ENCODE measurements around the gene GPR173. TPM values are rescaled to one million over a fixed set of nuclear protein-coding genes. Genes with fewer than 3 reads are reported as not detected.

GPR173 gene
- total RNA-seq, 1 experiment from 2014 or later = 0.42 TPM

- 0 out of 2 replicates have a peak, but pooled peaks cover 5% of the 10 kb centered on the region for H3K27me3 ChIP-seq (replicated peaks)
- no peaks in the 10 kb centered on the region for H3K36me3 ChIP-seq
- H3K27ac ChIP-seq = no peak overlapping the region
- no peak overlapping the region for H3K4me3 ChIP-seq
- H3K9me3 ChIP-seq (replicated peaks) = no peaks in the 10 kb centered on the region
- DNase-seq (ENCODE audit: low read depth in 1 of 2, low spot score in 2 of 2) = no peak
- no peaks in the 10 kb centered on the region for H3K4me1 ChIP-seq (replicated peaks)
Measured at GRCh38 chrX:53036149-53036548, 12.4 kb upstream of the GPR173 start.

- Histone ChIP-seq H3K4me3 (no peak overlapping the region), H3K36me3 (no peaks in the 10 kb centered on the region), H3K4me1 (replicated peaks) (no peaks in the 10 kb centered on the region), H3K27me3 (replicated peaks) (0 out of 2 replicates have a peak, but pooled peaks cover 7% of the 10 kb centered on the region), H3K27ac (no peak overlapping the region), H3K9me3 (replicated peaks) (no peaks in the 10 kb centered on the region)
- no peak for DNase-seq (ENCODE audit: low read depth in 1 of 2, low spot score in 2 of 2)
Measured at GRCh38 chrX:53039236-53039635, 9.4 kb upstream of the GPR173 start.

GRCh38 chrX:53044995-53045394 lies 3.6 kb upstream of the GPR173 start:
- Histone ChIP-seq H3K27ac (no peak overlapping the region), H3K36me3 (no peaks in the 10 kb centered on the region), H3K27me3 (replicated peaks) (0 out of 2 replicates have a peak, but pooled peaks cover 7% of the 10 kb centered on the region), H3K4me3 (no peak overlapping the region), H3K4me1 (replicated peaks) (peaks cover 5% of the 10 kb centered on the region), H3K9me3 (replicated peaks) (no peaks in the 10 kb centered on the region)
- no peak for DNase-seq (ENCODE audit: low read depth in 1 of 2, low spot score in 2 of 2)

GRCh38 chrX:53047228-53047627 lies 1.4 kb upstream of the GPR173 start:
- no peaks in the 10 kb centered on the region for H3K27me3 ChIP-seq (replicated peaks)
- H3K9me3 ChIP-seq (replicated peaks) = no peaks in the 10 kb centered on the region
- H3K27ac ChIP-seq = no peak overlapping the region
- peaks cover 5% of the 10 kb centered on the region for H3K4me1 ChIP-seq (replicated peaks)
- H3K36me3 ChIP-seq = no peaks in the 10 kb centered on the region
- H3K4me3 ChIP-seq = no peak overlapping the region
- no peak for DNase-seq (ENCODE audit: low read depth in 1 of 2, low spot score in 2 of 2)

- no peak for DNase-seq (ENCODE audit: low read depth in 1 of 2, low spot score in 2 of 2)
- no peaks in the 10 kb centered on the region for H3K27me3 ChIP-seq (replicated peaks)
- H3K4me1 ChIP-seq (replicated peaks) = peaks cover 5% of the 10 kb centered on the region
- no peak overlapping the region for H3K27ac ChIP-seq
- H3K9me3 ChIP-seq (replicated peaks) = no peaks in the 10 kb centered on the region
- peak overlapping the region; percentile 40 for H3K4me3 ChIP-seq
- H3K36me3 ChIP-seq = no peaks in the 10 kb centered on the region
Measured at GRCh38 chrX:53049127-53049517, 533 bp downstream of the GPR173 start.

- Histone ChIP-seq H3K36me3 (no peaks in the 10 kb centered on the region), H3K27ac (no peak overlapping the region), H3K4me1 (replicated peaks) (peaks cover 5% of the 10 kb centered on the region), H3K9me3 (replicated peaks) (no peaks in the 10 kb centered on the region), H3K4me3 (no peak overlapping the region), H3K27me3 (replicated peaks) (no peaks in the 10 kb centered on the region)
- no peak for DNase-seq (ENCODE audit: low read depth in 1 of 2, low spot score in 2 of 2)
Measured at GRCh38 chrX:53050841-53051240, 2.3 kb downstream of the GPR173 start.

GRCh38 chrX:53055244-53055849 lies 6.8 kb downstream of the GPR173 start:
- H3K36me3 ChIP-seq = no peaks in the 10 kb centered on the region
- no peaks in the 10 kb centered on the region for H3K27me3 ChIP-seq (replicated peaks)
- no peak overlapping the region for H3K4me3 ChIP-seq
- H3K9me3 ChIP-seq (replicated peaks) = no peaks in the 10 kb centered on the region
- no peak for DNase-seq (ENCODE audit: low read depth in 1 of 2, low spot score in 2 of 2)
- H3K27ac ChIP-seq = no peak overlapping the region
- H3K4me1 ChIP-seq (replicated peaks) = no peaks in the 10 kb centered on the region

GRCh38 chrX:53056292-53056691 lies 7.7 kb downstream of the GPR173 start:
- H3K27ac ChIP-seq = no peak overlapping the region
- no peak for DNase-seq (ENCODE audit: low read depth in 1 of 2, low spot score in 2 of 2)
- H3K27me3 ChIP-seq (replicated peaks) = no peaks in the 10 kb centered on the region
- no peaks in the 10 kb centered on the region for H3K36me3 ChIP-seq
- H3K4me3 ChIP-seq = no peak overlapping the region
- no peaks in the 10 kb centered on the region for H3K4me1 ChIP-seq (replicated peaks)
- H3K9me3 ChIP-seq (replicated peaks) = no peaks in the 10 kb centered on the region

- no peaks in the 10 kb centered on the region for H3K36me3 ChIP-seq
- no peaks in the 10 kb centered on the region for H3K27me3 ChIP-seq (replicated peaks)
- no peaks in the 10 kb centered on the region for H3K4me1 ChIP-seq (replicated peaks)
- no peak overlapping the region for H3K4me3 ChIP-seq
- no peaks in the 10 kb centered on the region for H3K9me3 ChIP-seq (replicated peaks)
- no peak overlapping the region for H3K27ac ChIP-seq
- no peak for DNase-seq (ENCODE audit: low read depth in 1 of 2, low spot score in 2 of 2)
Measured at GRCh38 chrX:53065104-53065503, 16.5 kb downstream of the GPR173 start.

- no peak overlapping the region for H3K4me3 ChIP-seq
- H3K36me3 ChIP-seq = no peaks in the 10 kb centered on the region
- no peaks in the 10 kb centered on the region for H3K27me3 ChIP-seq (replicated peaks)
- H3K4me1 ChIP-seq (replicated peaks) = 0 out of 2 replicates have a peak, but pooled peaks cover 3% of the 10 kb centered on the region
- H3K27ac ChIP-seq = no peak overlapping the region
- DNase-seq (ENCODE audit: low read depth in 1 of 2, low spot score in 2 of 2) = no peak
- no peaks in the 10 kb centered on the region for H3K9me3 ChIP-seq (replicated peaks)
Measured at GRCh38 chrX:53071064-53071463, 22.5 kb downstream of the GPR173 start.

- no peaks in the 10 kb centered on the region for H3K27me3 ChIP-seq (replicated peaks)
- no peak overlapping the region for H3K4me3 ChIP-seq
- no peaks in the 10 kb centered on the region for H3K9me3 ChIP-seq (replicated peaks)
- 0 out of 2 replicates have a peak, but pooled peaks cover 3% of the 10 kb centered on the region for H3K4me1 ChIP-seq (replicated peaks)
- peak in 1 of 2 experiments; percentile 44 for DNase-seq (ENCODE audit: low read depth in 1 of 2, low spot score in 2 of 2)
- no peaks in the 10 kb centered on the region for H3K36me3 ChIP-seq
- H3K27ac ChIP-seq = no peak overlapping the region
Measured at GRCh38 chrX:53071604-53072417, 23.2 kb downstream of the GPR173 start.

GRCh38 chrX:53072418-53073114 lies 24.0 kb downstream of the GPR173 start:
- Histone ChIP-seq H3K36me3 (no peaks in the 10 kb centered on the region), H3K27me3 (replicated peaks) (no peaks in the 10 kb centered on the region), H3K4me3 (no peak overlapping the region), H3K9me3 (replicated peaks) (no peaks in the 10 kb centered on the region), H3K4me1 (replicated peaks) (0 out of 2 replicates have a peak, but pooled peaks cover 3% of the 10 kb centered on the region), H3K27ac (no peak overlapping the region)
- no peak for DNase-seq (ENCODE audit: low read depth in 1 of 2, low spot score in 2 of 2)

GRCh38 chrX:53073115-53073586 lies 24.6 kb downstream of the GPR173 start:
- no peaks in the 10 kb centered on the region for H3K27me3 ChIP-seq (replicated peaks)
- DNase-seq (ENCODE audit: low read depth in 1 of 2, low spot score in 2 of 2) = no peak
- H3K4me1 ChIP-seq (replicated peaks) = 0 out of 2 replicates have a peak, but pooled peaks cover 3% of the 10 kb centered on the region
- H3K36me3 ChIP-seq = no peaks in the 10 kb centered on the region
- no peak overlapping the region for H3K4me3 ChIP-seq
- no peaks in the 10 kb centered on the region for H3K9me3 ChIP-seq (replicated peaks)
- no peak overlapping the region for H3K27ac ChIP-seq

GRCh38 chrX:53075011-53075410 lies 26.4 kb downstream of the GPR173 start:
- H3K27me3 ChIP-seq (replicated peaks) = no peaks in the 10 kb centered on the region
- DNase-seq (ENCODE audit: low read depth in 1 of 2, low spot score in 2 of 2) = no peak
- no peaks in the 10 kb centered on the region for H3K9me3 ChIP-seq (replicated peaks)
- 0 out of 2 replicates have a peak, but pooled peaks cover 3% of the 10 kb centered on the region for H3K4me1 ChIP-seq (replicated peaks)
- H3K27ac ChIP-seq = no peak overlapping the region
- H3K4me3 ChIP-seq = no peak overlapping the region
- no peaks in the 10 kb centered on the region for H3K36me3 ChIP-seq

All from SJSA1 (cell line).